GM10248 (cell line): ENCODE data around the gene CLSTN3.
A peak's percentile ranks its signal among the peaks of the same experiment; 100 is the strongest.

Source experiments
- CTCF ChIA-PET: fragments of 300-600 bp; sonication (Branson Sonifier 250); formaldehyde crosslinking; extraction: SDS; loops from one replicate; lab custom pipeline; 2021; ENCODE audit warnings: antibody characterized with exemption; lab: Yijun Ruan, JAX
- POLR2A ChIA-PET: fragments of 350-650 bp; sonication (Branson Sonifier 250); formaldehyde crosslinking; extraction: SDS; loops from one replicate; lab custom pipeline; 2020; ENCODE audit warnings: antibody characterized with exemption; lab: Yijun Ruan, JAX
- DNase-seq: peaks from one replicate; pipeline ENCODE4 v3.0.0; 2012; ENCODE audit errors: extremely low spot score
- TF ChIP-seq, protein P1 (sequence below): IDR thresholded peaks from 2 replicates; pipeline ENCODE4 v1.5.1; 2012; ENCODE audit warnings: mild to moderate bottlenecking, low read depth; ENCODE audit errors: extremely low read depth, missing control alignments, control extremely low read depth

CLSTN3 gene

DNA sequence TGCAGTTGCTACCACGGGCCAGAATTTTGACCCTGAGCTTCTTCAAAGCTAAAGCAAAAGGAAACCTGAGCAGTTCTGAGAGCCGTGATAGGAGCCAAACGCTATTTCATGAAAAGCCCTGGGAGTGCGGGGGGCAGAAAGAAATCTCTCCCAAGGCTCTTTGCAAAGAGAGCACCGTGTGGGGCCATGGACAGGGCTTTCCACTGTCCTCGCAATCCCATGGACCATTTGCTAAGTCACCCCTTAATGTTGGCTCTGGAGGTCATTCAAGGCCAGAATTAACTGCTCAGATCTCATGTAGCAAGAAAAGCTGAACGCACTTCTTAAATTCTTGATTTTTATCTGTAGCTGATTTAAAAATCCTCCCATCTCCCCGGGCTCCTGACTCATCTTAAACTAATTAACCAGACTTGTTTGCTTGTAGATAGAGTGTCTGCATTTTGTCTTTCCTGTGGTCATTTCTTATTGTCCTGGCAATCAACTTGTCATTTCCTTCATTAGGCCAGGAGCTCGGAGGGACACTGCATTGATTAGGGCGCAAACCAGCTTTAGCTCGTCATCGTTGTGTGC, 24.8 kb downstream of the CLSTN3 start:
- POLR2A ChIA-PET, result no interaction called here
- DNase-seq, result no peak
- TF ChIP-seq, protein P1, sequence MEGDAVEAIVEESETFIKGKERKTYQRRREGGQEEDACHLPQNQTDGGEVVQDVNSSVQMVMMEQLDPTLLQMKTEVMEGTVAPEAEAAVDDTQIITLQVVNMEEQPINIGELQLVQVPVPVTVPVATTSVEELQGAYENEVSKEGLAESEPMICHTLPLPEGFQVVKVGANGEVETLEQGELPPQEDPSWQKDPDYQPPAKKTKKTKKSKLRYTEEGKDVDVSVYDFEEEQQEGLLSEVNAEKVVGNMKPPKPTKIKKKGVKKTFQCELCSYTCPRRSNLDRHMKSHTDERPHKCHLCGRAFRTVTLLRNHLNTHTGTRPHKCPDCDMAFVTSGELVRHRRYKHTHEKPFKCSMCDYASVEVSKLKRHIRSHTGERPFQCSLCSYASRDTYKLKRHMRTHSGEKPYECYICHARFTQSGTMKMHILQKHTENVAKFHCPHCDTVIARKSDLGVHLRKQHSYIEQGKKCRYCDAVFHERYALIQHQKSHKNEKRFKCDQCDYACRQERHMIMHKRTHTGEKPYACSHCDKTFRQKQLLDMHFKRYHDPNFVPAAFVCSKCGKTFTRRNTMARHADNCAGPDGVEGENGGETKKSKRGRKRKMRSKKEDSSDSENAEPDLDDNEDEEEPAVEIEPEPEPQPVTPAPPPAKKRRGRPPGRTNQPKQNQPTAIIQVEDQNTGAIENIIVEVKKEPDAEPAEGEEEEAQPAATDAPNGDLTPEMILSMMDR, result no peak
- CTCF ChIA-PET, result interaction anchor here (1.6 to 3.0 kb wide), 3 partner anchors 10 to 39 kb away, joined by 4 to 17 read pairs (median 5); no protein-coding TSS in a partner anchor

DNA sequence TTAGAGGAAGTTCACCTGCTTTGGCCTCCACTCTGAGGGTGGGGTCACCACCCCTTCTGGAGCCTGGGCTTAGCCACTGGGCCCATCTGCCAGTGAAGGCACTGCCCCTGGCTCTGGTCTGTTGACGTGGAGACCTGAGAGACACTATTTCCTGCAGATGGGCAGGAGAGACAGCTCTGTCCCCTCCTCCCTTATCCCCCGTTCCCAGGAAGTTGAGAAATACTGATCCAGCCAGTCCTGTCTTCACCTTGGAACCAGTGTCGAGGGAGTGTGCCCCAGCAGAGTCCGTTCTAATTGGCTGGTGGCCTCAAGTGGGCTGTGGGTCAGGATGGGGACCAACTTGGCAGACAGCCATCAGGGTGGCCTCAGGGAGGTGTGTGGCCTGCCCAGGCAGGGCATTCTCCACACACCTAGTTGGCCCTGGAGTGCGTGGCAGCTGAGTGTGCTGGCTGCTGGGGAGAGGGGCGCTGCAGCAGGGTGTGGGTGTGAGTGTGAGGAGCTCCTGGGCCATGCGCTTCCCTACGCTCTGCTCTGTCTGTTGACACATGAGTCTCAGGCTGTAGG, 25.4 kb downstream of the CLSTN3 start:
- CTCF ChIA-PET, result interaction anchor here (0.8 to 3.0 kb wide), 3 partner anchors 10 to 43 kb away, joined by 3 to 17 read pairs (median 5); no protein-coding TSS in a partner anchor
- DNase-seq, result peak; percentile 8
- POLR2A ChIA-PET, result no interaction called here
- TF ChIP-seq, protein P1, result no peak

DNA sequence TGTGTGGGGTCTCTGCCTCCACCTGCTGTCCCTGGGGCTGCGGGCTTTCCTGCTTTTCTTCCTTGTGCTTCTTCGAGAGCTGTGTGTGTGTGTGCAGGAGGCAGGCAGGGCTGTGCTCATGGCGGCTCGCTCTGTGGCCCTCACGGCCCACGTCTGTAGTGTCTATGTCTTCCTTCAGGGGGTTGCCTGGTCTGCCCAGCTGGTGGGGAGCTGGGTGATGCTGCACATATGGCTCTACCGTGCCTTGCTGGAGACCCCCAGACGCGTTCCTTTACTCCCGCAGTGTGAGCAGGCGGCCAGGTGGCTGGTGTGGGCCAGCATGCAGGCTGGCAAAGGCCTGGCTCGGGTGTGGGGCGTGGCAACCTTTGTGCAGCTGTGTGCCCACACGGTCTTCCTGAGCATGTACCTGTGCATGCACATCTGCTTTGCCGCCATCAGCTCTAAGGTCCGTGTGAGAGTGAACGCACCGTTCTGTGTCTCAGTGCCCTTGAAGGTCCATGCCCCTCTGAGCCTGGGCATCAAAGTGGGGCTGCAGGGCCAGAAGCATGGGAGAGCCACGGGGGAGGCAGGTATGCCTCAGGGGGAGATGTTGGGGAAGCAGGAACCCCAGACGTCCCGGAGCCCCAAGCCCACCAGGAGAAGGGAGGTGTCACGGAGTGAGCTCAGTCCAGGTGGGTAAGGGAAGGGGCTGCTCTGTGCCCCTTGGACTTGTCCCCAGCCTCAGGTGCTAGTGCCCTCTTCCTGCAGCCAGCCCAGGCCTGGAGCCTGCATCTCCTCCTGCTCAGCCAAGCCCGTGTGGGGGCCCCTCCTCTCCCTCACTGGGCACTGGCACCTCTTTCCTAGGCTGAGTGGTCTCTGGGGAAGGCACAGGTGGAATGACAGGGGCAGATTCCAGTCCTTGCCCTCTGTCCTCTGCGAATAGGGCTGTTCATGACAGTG, 26.4 kb downstream of the CLSTN3 start:
- ChIA-PET CTCF (interaction anchor here (0.8 to 3.0 kb wide), 3 partner anchors 9 to 44 kb away, joined by 3 to 17 read pairs (median 3); no protein-coding TSS in a partner anchor), POLR2A (no interaction called here)
- TF ChIP-seq, protein P1, result no peak
- DNase-seq, result peak; percentile 8

DNA sequence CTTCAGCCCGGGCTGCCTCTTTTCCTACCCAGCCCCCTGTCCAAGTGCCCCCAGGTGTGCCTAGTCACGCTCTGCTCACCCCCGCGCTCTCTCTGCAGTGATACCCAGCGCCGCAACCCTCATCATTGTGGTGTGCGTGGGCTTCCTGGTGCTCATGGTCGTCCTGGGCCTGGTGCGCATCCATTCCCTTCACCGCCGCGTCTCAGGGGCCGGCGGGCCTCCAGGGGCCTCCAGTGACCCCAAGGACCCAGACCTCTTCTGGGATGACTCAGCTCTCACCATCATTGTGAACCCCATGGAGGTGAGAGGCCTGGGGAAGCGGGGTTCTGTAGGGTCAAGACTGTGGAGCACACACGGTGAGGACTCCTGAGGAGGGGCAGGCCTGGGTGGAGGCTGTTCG, 27.2 kb downstream of the CLSTN3 start:
- no peak for DNase-seq
- TF ChIP-seq, protein P1, result no peak
- ChIA-PET POLR2A (no interaction called here), CTCF (interaction anchor here (0.9 kb wide), 1 partner anchor 8 kb away, joined by 3 read pairs; no protein-coding TSS in a partner anchor)

DNA sequence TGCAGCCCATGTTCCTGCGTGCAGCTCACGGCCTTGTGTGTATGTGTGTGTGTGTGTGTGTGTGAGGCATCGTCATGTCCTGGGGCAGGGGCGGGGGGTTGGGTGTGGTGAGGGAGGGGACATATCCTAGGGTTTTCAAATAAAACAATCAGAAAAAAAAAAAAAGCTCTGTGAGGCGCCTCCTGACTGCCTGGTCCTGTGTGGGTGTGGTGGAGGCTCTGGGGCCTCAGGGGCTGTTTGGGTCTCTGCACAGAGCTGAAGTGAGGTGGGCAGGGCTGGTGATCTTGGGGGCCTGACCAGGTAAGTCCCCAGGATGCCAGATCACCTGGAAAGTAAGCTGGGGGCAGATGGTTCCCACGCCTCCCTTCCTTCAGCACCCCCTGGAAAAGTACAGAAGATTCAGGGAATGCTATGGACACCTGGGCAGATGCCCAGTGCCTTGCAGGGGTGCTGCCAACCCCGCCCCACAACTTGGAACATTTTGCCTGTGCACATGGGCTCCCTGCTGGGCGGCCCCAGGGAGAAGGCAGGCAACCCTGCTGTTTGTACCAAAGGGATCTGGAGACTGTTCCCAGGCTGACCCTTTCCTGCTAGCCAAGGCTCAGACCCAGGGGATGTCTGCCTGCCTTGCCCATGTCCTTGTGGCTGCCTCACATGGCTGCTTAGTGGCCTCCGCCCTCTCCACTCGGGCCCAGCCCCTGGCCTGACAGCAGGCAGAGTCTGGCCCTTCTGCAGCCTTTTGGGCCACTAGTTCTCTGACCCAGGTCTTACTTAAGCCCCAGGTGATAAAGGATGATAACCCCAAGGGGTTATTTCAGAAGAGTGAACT, 28.8 kb downstream of the CLSTN3 start:
- DNase-seq, result peak; percentile 15
- TF ChIP-seq, protein P1, result no peak
- CTCF ChIA-PET, result interaction anchor here (1.2 to 1.3 kb wide), 3 partner anchors 14 to 48 kb away, joined by 3 to 4 read pairs (median 3); no protein-coding TSS in a partner anchor
- POLR2A ChIA-PET, result no interaction called here
